ENCODE results near the gene ZNF385D.
"Not testable (repeated sequence)": the region's sequence is repeated elsewhere in the genome, so short reads cannot be mapped to it uniquely, and the experiment has no call there.

ZNF385D gene

GRCh38 chr3:21387142-21387826 lies 363.7 kb downstream of the ZNF385D start:
- not testable (repeated sequence) for DNase-seq (ENCODE audit: low read depth in 2 of 2)

GRCh38 chr3:21378036-21378435 lies 373.0 kb downstream of the ZNF385D start:
- DNase-seq (ENCODE audit: low read depth in 2 of 2) = not testable (repeated sequence)

GRCh38 chr3:21377071-21377769 lies 373.8 kb downstream of the ZNF385D start:
- DNase-seq (ENCODE audit: low read depth in 2 of 2) = no peak

- DNase-seq (ENCODE audit: low read depth in 2 of 2) = no peak
Measured at GRCh38 chr3:21372316-21372715, 378.7 kb downstream of the ZNF385D start.
